AG09309 (cell line): ENCODE data around the gene FAM110D.

Experiments
- DNase-seq: peaks from one replicate; pipeline ENCODE4 v3.0.0-alpha.2; 2010; ENCODE audit warnings: low read depth
- H3K4me3 ChIP-seq: 2 replicates; pipeline ENCODE4 v1.5.1; 2011; ENCODE audit warnings: mild to moderate bottlenecking, low read depth, low read length, moderate library complexity; ENCODE audit not compliant: control insufficient read depth
- TF ChIP-seq, protein P1 (sequence below): IDR thresholded peaks from 2 replicates; pipeline ENCODE4 v1.5.1; 2011; ENCODE audit warnings: mild to moderate bottlenecking, low read depth, low read length, inconsistent platforms; ENCODE audit not compliant: insufficient read depth, control insufficient read depth; ENCODE audit errors: missing control alignments

The FAM110D gene

DNA sequence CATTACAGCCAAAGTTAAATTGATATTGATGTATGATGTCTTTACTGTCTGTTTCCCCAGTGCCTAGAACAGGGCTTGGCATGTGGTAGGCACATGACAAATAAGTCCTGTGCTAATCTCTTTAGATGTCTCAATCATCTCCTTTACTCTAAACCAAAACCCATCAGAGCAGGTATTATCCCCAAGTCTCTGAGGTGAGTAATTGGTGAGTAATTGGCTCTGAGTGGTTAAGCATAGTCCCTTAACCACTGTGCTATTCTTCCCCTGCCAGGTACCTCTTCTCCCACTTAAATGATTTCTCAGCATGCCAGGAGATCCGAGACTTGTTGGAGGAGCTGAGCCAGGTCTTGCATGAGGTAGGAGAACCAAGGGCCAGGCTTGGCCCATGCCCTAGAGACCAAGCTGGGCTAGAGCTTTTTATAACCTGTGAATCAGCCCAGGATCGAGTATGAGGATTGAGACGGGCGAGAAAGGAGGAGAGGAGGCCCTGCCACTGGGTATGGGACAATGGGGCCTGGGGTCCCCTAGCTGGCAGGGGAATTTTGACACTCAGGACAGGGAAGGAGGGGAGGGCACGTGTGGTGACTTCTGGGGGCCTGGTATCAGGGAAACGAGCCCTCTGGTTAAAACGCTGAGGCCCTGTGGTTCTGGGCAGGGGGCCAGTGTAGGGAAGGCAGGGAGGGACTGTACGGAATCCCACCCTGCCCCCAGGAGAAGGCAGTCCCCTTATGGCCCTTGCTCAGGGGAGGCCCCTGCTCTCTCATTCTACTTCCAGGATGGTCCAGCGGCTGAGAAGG lies 22.9 kb downstream of the FAM110D start:
- H3K4me3 ChIP-seq: no peak overlapping the region
- TF ChIP-seq, protein P1, sequence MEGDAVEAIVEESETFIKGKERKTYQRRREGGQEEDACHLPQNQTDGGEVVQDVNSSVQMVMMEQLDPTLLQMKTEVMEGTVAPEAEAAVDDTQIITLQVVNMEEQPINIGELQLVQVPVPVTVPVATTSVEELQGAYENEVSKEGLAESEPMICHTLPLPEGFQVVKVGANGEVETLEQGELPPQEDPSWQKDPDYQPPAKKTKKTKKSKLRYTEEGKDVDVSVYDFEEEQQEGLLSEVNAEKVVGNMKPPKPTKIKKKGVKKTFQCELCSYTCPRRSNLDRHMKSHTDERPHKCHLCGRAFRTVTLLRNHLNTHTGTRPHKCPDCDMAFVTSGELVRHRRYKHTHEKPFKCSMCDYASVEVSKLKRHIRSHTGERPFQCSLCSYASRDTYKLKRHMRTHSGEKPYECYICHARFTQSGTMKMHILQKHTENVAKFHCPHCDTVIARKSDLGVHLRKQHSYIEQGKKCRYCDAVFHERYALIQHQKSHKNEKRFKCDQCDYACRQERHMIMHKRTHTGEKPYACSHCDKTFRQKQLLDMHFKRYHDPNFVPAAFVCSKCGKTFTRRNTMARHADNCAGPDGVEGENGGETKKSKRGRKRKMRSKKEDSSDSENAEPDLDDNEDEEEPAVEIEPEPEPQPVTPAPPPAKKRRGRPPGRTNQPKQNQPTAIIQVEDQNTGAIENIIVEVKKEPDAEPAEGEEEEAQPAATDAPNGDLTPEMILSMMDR: no peak
- no peak for DNase-seq

DNA sequence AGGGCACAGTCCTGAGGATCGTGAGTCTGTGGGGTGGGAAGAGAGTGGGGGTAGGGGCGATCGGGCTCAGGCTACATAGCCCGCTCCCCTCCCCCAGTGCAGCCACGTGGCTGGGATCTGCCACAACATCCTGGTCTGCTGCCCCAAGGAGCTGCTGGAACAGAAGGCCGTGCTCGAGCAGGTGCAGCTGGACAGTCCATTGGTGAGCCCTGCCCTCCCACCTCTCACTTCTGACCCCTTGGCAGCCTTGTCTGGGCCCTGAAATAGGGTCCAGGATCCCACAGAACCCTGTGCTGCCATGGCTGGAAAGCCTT lies 23.5 kb downstream of the FAM110D start:
- TF ChIP-seq, protein P1: no peak
- DNase-seq: no peak
- H3K4me3 ChIP-seq: no peak overlapping the region

DNA sequence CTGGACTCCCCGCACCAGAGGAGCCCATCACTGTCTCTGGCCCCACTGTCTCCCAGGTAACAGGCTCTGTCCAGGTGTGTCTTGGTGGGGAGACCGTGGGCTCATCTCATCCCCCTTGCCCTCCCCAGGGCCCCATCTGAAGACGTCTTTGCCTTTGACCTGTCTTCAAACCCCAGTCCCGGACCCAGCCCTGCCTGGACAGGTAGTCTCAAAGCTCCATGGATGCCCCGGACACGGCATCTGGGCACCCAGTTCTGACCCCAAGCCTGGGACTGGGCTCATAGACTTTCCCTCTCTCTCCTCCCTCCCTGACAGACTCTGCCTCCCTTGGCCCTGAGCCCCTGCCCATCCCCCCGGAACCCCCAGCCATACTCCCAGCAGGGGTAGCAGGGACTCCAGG lies 25.2 kb downstream of the FAM110D start:
- H3K4me3 ChIP-seq: no peak overlapping the region
- no peak for DNase-seq
- TF ChIP-seq, protein P1: no peak

DNA sequence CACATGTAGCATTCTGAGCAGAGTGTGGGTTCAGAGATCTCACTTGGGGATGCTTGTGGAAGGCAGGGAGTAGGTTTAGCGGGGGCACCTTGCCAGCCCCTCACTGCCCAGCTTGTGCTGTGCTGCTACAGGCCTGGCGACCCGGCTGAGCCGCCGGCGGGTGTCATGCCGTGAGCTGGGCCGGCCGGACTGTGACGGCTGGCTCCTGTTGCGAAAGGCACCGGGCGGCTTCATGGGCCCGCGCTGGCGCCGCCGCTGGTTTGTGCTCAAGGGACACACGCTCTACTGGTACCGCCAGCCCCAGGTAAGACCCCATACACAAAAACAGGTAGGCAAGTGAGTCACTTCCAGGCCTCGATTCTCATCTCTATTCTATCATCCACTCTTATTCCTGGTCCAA lies 26.0 kb downstream of the FAM110D start:
- DNase-seq: no peak
- TF ChIP-seq, protein P1: no peak

DNA sequence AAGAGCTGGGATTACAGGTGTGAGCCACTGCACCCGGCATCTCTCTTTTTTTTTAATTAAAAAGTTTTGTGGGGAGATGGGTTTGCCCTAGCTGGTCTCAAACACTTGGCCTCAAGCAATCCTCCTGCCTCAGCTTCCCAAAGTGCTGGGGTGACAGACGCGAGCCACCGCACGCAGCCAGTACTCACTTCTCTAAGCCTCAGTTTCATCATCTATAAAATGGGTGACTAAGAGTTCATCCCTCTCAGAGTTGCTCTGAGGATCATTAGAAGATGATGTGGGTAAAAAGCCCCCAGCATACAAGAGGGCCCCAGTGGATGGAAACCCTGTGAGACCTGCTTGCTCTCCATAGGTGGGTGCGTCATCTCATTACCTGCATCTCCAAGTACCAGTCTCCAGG lies 29.0 kb downstream of the FAM110D start:
- TF ChIP-seq, protein P1: no peak
- no peak overlapping the region for H3K4me3 ChIP-seq
- DNase-seq: no peak

More for the DNA sequence above, 26.0 kb downstream of the FAM110D start:
- H3K4me3 ChIP-seq: no peak overlapping the region

DNA sequence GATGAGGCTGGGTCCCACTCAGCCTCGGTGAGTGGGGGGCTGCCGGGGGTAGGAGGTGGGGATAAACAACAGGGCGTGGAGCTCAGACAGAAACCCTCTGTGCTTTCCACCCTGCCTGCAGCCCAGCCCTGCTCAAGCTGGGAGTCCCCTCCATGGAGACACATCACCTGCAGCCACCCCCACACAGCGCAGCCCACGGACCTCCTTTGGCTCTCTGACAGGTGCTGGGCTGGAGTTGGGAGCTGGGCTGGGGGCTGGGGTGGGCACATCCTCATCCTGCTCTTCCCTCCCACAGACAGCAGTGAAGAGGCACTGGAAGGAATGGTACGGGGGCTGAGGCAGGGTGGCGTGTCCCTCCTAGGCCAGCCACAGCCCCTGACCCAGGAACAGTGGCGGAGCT lies 29.6 kb downstream of the FAM110D start:
- DNase-seq: no peak
- H3K4me3 ChIP-seq: no peak overlapping the region
- TF ChIP-seq, protein P1: no peak

DNA sequence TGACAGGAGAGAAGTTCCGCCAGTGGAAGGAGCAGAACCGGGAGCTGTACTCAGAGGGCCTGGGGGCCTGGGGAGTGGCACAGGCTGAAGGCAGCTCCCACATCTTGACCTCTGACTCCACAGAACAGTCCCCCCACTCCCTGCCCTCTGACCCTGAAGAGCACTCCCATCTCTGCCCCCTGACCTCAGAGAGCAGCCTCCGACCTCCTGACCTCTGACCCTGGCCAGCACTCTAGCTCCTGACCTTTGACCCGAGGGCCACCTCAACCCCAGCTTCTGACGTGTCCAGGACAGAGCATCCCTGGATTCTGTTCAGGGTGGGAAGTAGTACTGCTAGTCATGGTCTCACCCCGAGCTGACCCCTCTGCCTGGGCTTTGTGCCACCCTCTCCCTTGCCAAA lies 30.5 kb downstream of the FAM110D start:
- DNase-seq: no peak
- TF ChIP-seq, protein P1: no peak
- no peak overlapping the region for H3K4me3 ChIP-seq
